Nephron (organoid): ENCODE results near the gene RFT1.
A peak's percentile ranks its signal among the peaks of the same experiment; 100 is the strongest.

Source experiments
- H3K27ac Mint-ChIP-seq, 3 experiments: 2 replicates each; pipeline ENCODE4 v1.8.0; 2020; ENCODE audit warnings: mixed read lengths in 3 of 3, mild to moderate bottlenecking in 2 of 3, moderate library complexity in 1 of 3
- H3K27me3 Mint-ChIP-seq: 2 replicates; pipeline ENCODE4 v1.8.0; 2021; ENCODE audit warnings: low read depth, mild to moderate bottlenecking, moderate library complexity, mixed read lengths
- H3K36me3 Mint-ChIP-seq: 2 replicates; pipeline ENCODE4 v1.8.0; 2020; ENCODE audit warnings: low read depth, mixed read lengths
- H3K4me1 Mint-ChIP-seq: 2 replicates; pipeline ENCODE4 v1.8.0; 2020; ENCODE audit warnings: mixed read lengths
- H3K4me3 Mint-ChIP-seq, 3 experiments: 2 replicates each; pipeline ENCODE4 v1.8.0; 2020; ENCODE audit warnings: mild to moderate bottlenecking in 3 of 3, mixed read lengths in 3 of 3, moderate library complexity in 2 of 3
- H3K9me3 Mint-ChIP-seq: 2 replicates; pipeline ENCODE4 v1.8.0; 2020; ENCODE audit warnings: mixed read lengths
- CTCF ChIP-seq, 3 experiments: fragments of 200-600 bp; sonication (generic); IDR thresholded peaks; one replicate each; pipeline ENCODE4 v1.5.0; 2021; ENCODE audit warnings: antibody characterized with exemption in 3 of 3; ENCODE audit not compliant: unreplicated experiment in 3 of 3

The RFT1 gene

GRCh38 chr3:53040351-53040820, 89.8 kb downstream of the RFT1 start:
- Mint-ChIP-seq H3K36me3 (no peaks in the 10 kb centered on the region), H3K27me3 (peaks cover 31% of the 10 kb centered on the region), H3K27ac (peak overlapping the region in 2 of 3 experiments; percentile 17 to 20), H3K4me1 (peaks cover 7% of the 10 kb centered on the region), H3K9me3 (no peaks in the 10 kb centered on the region), H3K4me3 (no peak overlapping the region)
- no peak for TF ChIP-seq CTCF (IDR thresholded peaks at IDR 0.05; ENCODE audit: unreplicated experiment in 3 of 3)

- Mint-ChIP-seq H3K4me3 (no peak overlapping the region), H3K4me1 (peaks cover 3% of the 10 kb centered on the region), H3K27me3 (peaks cover 25% of the 10 kb centered on the region), H3K36me3 (no peaks in the 10 kb centered on the region), H3K27ac (no peak overlapping the region), H3K9me3 (no peaks in the 10 kb centered on the region)
- TF ChIP-seq CTCF (IDR thresholded peaks at IDR 0.05; ENCODE audit: unreplicated experiment in 3 of 3) = no peak
These were observed 90.9 kb downstream of the RFT1 start for GRCh38 chr3:53039376-53039752.

GRCh38 chr3:53038679-53039375, 91.4 kb downstream of the RFT1 start:
- Mint-ChIP-seq H3K27ac (no peak overlapping the region), H3K9me3 (no peaks in the 10 kb centered on the region), H3K27me3 (peaks cover 20% of the 10 kb centered on the region), H3K36me3 (no peaks in the 10 kb centered on the region), H3K4me1 (no peaks in the 10 kb centered on the region), H3K4me3 (no peak overlapping the region)
- no peak for TF ChIP-seq CTCF (IDR thresholded peaks at IDR 0.05; ENCODE audit: unreplicated experiment in 3 of 3)
